HEK293 (cell line): Measurements from ENCODE around the gene NR1H2.
A peak's percentile ranks its signal among the peaks of the same experiment; 100 is the strongest.

Experiments used
- EGR2 ChIP-seq: fragments of 450-650 bp; formaldehyde crosslinking; IDR thresholded peaks from 2 replicates; pipeline ENCODE4 v1.5.1; 2016; ENCODE audit warnings: low read depth, missing biosample characterization, missing genetic modification characterization
- KLF7 ChIP-seq: fragments of 450-650 bp; formaldehyde crosslinking; IDR thresholded peaks from 2 replicates; pipeline ENCODE4 v1.5.1; 2016; ENCODE audit warnings: missing biosample characterization, missing genetic modification characterization, borderline replicate concordance
- MZF1 ChIP-seq: fragments of 450-650 bp; formaldehyde crosslinking; IDR thresholded peaks from 2 replicates; pipeline ENCODE4 v1.5.1; 2017; ENCODE audit warnings: missing biosample characterization, missing genetic modification characterization, borderline replicate concordance
- ZBTB21 ChIP-seq: fragments of 450-650 bp; formaldehyde crosslinking; IDR thresholded peaks from 2 replicates; pipeline ENCODE4 v1.5.1; 2017; ENCODE audit warnings: missing biosample characterization, missing genetic modification characterization
- ZEB2 ChIP-seq: fragments of 450-650 bp; formaldehyde crosslinking; IDR thresholded peaks from 2 replicates; pipeline ENCODE4 v1.5.1; 2016; ENCODE audit warnings: missing biosample characterization, missing genetic modification characterization
- ZFP3 ChIP-seq: fragments of 450-650 bp; formaldehyde crosslinking; IDR thresholded peaks from 2 replicates; pipeline ENCODE4 v1.5.1; 2016; ENCODE audit warnings: low read depth, missing biosample characterization, missing genetic modification characterization
- ZFP37 ChIP-seq: fragments of 450-650 bp; formaldehyde crosslinking; IDR thresholded peaks from 2 replicates; pipeline ENCODE4 v1.5.1; 2016; ENCODE audit warnings: missing biosample characterization, missing genetic modification characterization
- ZNF202 ChIP-seq: fragments of 450-650 bp; formaldehyde crosslinking; IDR thresholded peaks from 2 replicates; pipeline ENCODE4 v1.5.1; 2016; ENCODE audit warnings: missing biosample characterization, missing genetic modification characterization, borderline replicate concordance
- ZNF211 ChIP-seq: fragments of 450-650 bp; formaldehyde crosslinking; IDR thresholded peaks from 2 replicates; pipeline ENCODE4 v1.5.1; 2016; ENCODE audit warnings: low read depth, missing biosample characterization, missing genetic modification characterization
- ZNF221 ChIP-seq: fragments of 450-650 bp; formaldehyde crosslinking; IDR thresholded peaks from 2 replicates; pipeline ENCODE4 v1.5.1; 2017; ENCODE audit warnings: missing biosample characterization, missing genetic modification characterization, borderline replicate concordance
- ZNF223 ChIP-seq: fragments of 450-650 bp; formaldehyde crosslinking; IDR thresholded peaks from 2 replicates; pipeline ENCODE4 v1.5.1; 2016; ENCODE audit warnings: missing biosample characterization, missing genetic modification characterization
- ZNF266 ChIP-seq: fragments of 450-650 bp; formaldehyde crosslinking; IDR thresholded peaks from 2 replicates; pipeline ENCODE4 v1.5.1; 2016; ENCODE audit warnings: missing biosample characterization, missing genetic modification characterization, low read depth
- ZNF335 ChIP-seq: fragments of 450-650 bp; formaldehyde crosslinking; conservative IDR thresholded peaks from 2 replicates; pipeline ENCODE4 v1.5.1; 2016; ENCODE audit warnings: missing biosample characterization, missing genetic modification characterization
- ZNF350 ChIP-seq: fragments of 450-650 bp; formaldehyde crosslinking; IDR thresholded peaks from 2 replicates; pipeline ENCODE4 v1.5.0; 2017; ENCODE audit warnings: missing biosample characterization, mild to moderate bottlenecking, missing genetic modification characterization
- ZNF391 ChIP-seq: fragments of 450-650 bp; formaldehyde crosslinking; IDR thresholded peaks from 2 replicates; pipeline ENCODE4 v1.5.1; 2016; ENCODE audit warnings: low read depth, missing biosample characterization, missing genetic modification characterization, borderline replicate concordance
- ZNF473 ChIP-seq: fragments of 450-650 bp; formaldehyde crosslinking; IDR thresholded peaks from 2 replicates; pipeline ENCODE4 v1.5.1; 2017; ENCODE audit warnings: missing biosample characterization, missing genetic modification characterization
- ZNF624 ChIP-seq: fragments of 450-650 bp; formaldehyde crosslinking; IDR thresholded peaks from 2 replicates; pipeline ENCODE4 v1.5.1; 2017; ENCODE audit warnings: missing biosample characterization, missing genetic modification characterization
- ZNF658 ChIP-seq: fragments of 450-650 bp; formaldehyde crosslinking; IDR thresholded peaks from 2 replicates; pipeline ENCODE4; 2016; ENCODE audit warnings: missing biosample characterization, missing genetic modification characterization
- ZNF707 ChIP-seq: fragments of 450-650 bp; formaldehyde crosslinking; IDR thresholded peaks from 2 replicates; pipeline ENCODE4 v1.5.1; 2016; ENCODE audit warnings: missing biosample characterization, missing genetic modification characterization
- ZNF768 ChIP-seq: fragments of 450-650 bp; formaldehyde crosslinking; IDR thresholded peaks from 2 replicates; pipeline ENCODE4 v1.5.1; 2018; ENCODE audit warnings: missing biosample characterization, mild to moderate bottlenecking, missing genetic modification characterization
- ZNF776 ChIP-seq: fragments of 450-650 bp; formaldehyde crosslinking; IDR thresholded peaks from 2 replicates; pipeline ENCODE4 v1.5.0; 2017; ENCODE audit warnings: missing biosample characterization, missing genetic modification characterization, borderline replicate concordance
- ZNF777 ChIP-seq: fragments of 450-650 bp; formaldehyde crosslinking; IDR thresholded peaks from 2 replicates; pipeline ENCODE4 v1.5.1; 2017; ENCODE audit warnings: missing biosample characterization, missing genetic modification characterization, borderline replicate concordance
- ZNF785 ChIP-seq: fragments of 450-650 bp; formaldehyde crosslinking; IDR thresholded peaks from 2 replicates; pipeline ENCODE4 v1.5.1; 2016; ENCODE audit warnings: missing biosample characterization, missing genetic modification characterization
- TF ChIP-seq, protein P1 (sequence below): IDR thresholded peaks from 2 replicates; pipeline ENCODE4 v1.6.1; 2011; ENCODE audit warnings: mild to moderate bottlenecking, low read depth, low read length, borderline replicate concordance
- TF ChIP-seq, protein P2 (sequence below): fragments of 450-650 bp; formaldehyde crosslinking; IDR thresholded peaks from 2 replicates; pipeline ENCODE4 v1.5.1; 2016; ENCODE audit warnings: missing biosample characterization, missing genetic modification characterization
- TF ChIP-seq, protein P3 (sequence below): fragments of 450-650 bp; formaldehyde crosslinking; IDR thresholded peaks from 2 replicates; pipeline ENCODE4 v1.5.1; 2017; ENCODE audit warnings: missing biosample characterization, missing genetic modification characterization
- TF ChIP-seq, protein P4 (sequence below): fragments of 450-650 bp; formaldehyde crosslinking; optimal IDR thresholded peaks from 2 replicates; pipeline ENCODE3; 2016; ENCODE audit warnings: missing biosample characterization, mild to moderate bottlenecking, missing genetic modification characterization
- TF ChIP-seq, protein P5 (sequence below): fragments of 450-650 bp; formaldehyde crosslinking; IDR thresholded peaks from 2 replicates; pipeline ENCODE4 v1.5.1; 2016; ENCODE audit warnings: missing biosample characterization, missing genetic modification characterization
- TF ChIP-seq, protein P6 (sequence below): sonication (generic); formaldehyde crosslinking; IDR thresholded peaks from 2 replicates; pipeline ENCODE4 v1.8.1; 2022; ENCODE audit warnings: mild to moderate bottlenecking, moderate library complexity, missing genetic modification reagents

The NR1H2 gene

DNA sequence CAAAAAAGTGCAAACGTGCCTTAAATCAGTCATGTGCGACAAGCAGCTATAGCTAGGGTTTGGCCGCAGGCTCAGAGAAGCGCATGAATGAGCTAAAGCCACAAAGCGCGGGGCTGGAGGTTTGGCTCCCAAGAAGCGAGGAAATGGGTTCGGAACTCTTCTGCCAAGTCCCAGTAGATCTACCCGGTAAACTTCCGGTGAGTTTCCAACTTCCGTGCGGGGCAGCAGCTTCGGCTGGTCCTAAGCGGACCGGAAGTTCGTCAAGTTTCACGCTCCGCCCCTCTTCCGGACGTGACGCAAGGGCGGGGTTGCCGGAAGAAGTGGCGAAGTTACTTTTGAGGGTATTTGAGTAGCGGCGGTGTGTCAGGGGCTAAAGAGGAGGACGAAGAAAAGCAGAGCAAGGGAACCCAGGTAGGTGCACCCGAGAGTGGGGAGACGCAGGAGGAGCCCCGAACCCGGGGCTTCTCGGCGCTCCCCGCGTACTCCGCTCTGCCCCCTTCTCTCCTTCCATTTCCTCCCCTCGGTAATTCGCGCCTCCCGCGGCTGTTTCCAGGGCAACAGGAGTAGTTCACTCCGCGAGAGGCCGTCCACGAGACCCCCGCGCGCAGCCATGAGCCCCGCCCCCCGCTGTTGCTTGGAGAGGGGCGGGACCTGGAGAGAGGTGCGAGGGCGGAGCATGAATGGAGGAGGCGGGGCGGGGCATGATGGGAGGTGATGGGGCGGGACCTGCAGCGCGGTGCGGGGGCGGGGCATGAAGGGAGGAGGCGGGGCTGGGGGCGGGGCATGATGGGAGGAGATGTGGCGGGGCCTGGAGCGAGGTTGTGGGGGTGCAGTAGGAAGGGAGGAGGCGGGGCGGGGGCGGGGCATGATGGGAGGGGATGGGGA, at the start of gene NR1H2 (continued):
- TF ChIP-seq, protein P1, sequence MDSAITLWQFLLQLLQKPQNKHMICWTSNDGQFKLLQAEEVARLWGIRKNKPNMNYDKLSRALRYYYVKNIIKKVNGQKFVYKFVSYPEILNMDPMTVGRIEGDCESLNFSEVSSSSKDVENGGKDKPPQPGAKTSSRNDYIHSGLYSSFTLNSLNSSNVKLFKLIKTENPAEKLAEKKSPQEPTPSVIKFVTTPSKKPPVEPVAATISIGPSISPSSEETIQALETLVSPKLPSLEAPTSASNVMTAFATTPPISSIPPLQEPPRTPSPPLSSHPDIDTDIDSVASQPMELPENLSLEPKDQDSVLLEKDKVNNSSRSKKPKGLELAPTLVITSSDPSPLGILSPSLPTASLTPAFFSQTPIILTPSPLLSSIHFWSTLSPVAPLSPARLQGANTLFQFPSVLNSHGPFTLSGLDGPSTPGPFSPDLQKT: peak; percentile 88
- TF ChIP-seq ZNF223 (tag by site-specific recombination) (no peak), ZNF707 (tag by site-specific recombination) (no peak), ZNF473 (no peak), ZNF776 (no peak), ZNF391 (tag by site-specific recombination) (0 out of 2 replicates have a peak, but pooled peaks have one; percentile 62), ZEB2 (peak; percentile 63; the same call in 1 of the 2 replicates), ZNF266 (tag by site-specific recombination) (no peak), ZNF350 (no peak), ZFP37 (tag by site-specific recombination) (peak; percentile 94), ZNF777 (tag by site-specific recombination) (no peak), ZNF624 (tag by site-specific recombination) (no peak), ZNF221 (tag by site-specific recombination) (no peak), ZFP3 (no peak), ZNF202 (no peak), ZBTB21 (peak; percentile 99), ZNF335 (tag by site-specific recombination) (peak; percentile 89), ZNF658 (tag by site-specific recombination) (no peak), MZF1 (tag by site-specific recombination) (no peak), ZNF768 (tag by site-specific recombination) (peak; percentile 98), KLF7 (tag by site-specific recombination) (0 out of 2 replicates have a peak, but pooled peaks have one; percentile 42), ZNF211 (no peak), EGR2 (tag by site-specific recombination) (no peak), ZNF785 (peak; percentile 75)
- TF ChIP-seq, protein P2, sequence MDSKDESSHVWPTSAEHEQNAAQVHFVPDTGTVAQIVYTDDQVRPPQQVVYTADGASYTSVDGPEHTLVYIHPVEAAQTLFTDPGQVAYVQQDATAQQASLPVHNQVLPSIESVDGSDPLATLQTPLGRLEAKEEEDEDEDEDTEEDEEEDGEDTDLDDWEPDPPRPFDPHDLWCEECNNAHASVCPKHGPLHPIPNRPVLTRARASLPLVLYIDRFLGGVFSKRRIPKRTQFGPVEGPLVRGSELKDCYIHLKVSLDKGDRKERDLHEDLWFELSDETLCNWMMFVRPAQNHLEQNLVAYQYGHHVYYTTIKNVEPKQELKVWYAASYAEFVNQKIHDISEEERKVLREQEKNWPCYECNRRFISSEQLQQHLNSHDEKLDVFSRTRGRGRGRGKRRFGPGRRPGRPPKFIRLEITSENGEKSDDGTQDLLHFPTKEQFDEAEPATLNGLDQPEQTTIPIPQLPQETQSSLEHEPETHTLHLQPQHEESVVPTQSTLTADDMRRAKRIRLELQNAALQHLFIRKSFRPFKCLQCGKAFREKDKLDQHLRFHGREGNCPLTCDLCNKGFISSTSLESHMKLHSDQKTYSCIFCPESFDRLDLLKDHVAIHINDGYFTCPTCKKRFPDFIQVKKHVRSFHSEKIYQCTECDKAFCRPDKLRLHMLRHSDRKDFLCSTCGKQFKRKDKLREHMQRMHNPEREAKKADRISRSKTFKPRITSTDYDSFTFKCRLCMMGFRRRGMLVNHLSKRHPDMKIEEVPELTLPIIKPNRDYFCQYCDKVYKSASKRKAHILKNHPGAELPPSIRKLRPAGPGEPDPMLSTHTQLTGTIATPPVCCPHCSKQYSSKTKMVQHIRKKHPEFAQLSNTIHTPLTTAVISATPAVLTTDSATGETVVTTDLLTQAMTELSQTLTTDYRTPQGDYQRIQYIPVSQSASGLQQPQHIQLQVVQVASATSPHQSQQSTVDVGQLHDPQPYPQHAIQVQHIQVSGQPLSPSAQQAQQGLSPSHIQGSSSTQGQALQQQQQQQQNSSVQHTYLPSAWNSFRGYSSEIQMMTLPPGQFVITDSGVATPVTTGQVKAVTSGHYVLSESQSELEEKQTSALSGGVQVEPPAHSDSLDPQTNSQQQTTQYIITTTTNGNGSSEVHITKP (tag by site-specific recombination): peak; percentile 98
- TF ChIP-seq, protein P3, sequence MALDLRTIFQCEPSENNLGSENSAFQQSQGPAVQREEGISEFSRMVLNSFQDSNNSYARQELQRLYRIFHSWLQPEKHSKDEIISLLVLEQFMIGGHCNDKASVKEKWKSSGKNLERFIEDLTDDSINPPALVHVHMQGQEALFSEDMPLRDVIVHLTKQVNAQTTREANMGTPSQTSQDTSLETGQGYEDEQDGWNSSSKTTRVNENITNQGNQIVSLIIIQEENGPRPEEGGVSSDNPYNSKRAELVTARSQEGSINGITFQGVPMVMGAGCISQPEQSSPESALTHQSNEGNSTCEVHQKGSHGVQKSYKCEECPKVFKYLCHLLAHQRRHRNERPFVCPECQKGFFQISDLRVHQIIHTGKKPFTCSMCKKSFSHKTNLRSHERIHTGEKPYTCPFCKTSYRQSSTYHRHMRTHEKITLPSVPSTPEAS (tag by site-specific recombination): peak; percentile 46; the same call in 1 of the 2 replicates
- TF ChIP-seq, protein P4, sequence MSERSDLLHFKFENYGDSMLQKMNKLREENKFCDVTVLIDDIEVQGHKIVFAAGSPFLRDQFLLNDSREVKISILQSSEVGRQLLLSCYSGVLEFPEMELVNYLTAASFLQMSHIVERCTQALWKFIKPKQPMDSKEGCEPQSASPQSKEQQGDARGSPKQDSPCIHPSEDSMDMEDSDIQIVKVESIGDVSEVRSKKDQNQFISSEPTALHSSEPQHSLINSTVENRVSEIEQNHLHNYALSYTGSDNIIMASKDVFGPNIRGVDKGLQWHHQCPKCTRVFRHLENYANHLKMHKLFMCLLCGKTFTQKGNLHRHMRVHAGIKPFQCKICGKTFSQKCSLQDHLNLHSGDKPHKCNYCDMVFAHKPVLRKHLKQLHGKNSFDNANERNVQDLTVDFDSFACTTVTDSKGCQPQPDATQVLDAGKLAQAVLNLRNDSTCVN: peak; percentile 55
- TF ChIP-seq, protein P5, sequence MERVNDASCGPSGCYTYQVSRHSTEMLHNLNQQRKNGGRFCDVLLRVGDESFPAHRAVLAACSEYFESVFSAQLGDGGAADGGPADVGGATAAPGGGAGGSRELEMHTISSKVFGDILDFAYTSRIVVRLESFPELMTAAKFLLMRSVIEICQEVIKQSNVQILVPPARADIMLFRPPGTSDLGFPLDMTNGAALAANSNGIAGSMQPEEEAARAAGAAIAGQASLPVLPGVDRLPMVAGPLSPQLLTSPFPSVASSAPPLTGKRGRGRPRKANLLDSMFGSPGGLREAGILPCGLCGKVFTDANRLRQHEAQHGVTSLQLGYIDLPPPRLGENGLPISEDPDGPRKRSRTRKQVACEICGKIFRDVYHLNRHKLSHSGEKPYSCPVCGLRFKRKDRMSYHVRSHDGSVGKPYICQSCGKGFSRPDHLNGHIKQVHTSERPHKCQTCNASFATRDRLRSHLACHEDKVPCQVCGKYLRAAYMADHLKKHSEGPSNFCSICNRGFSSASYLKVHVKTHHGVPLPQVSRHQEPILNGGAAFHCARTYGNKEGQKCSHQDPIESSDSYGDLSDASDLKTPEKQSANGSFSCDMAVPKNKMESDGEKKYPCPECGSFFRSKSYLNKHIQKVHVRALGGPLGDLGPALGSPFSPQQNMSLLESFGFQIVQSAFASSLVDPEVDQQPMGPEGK (tag by site-specific recombination): peak; percentile 78
- TF ChIP-seq, protein P6, sequence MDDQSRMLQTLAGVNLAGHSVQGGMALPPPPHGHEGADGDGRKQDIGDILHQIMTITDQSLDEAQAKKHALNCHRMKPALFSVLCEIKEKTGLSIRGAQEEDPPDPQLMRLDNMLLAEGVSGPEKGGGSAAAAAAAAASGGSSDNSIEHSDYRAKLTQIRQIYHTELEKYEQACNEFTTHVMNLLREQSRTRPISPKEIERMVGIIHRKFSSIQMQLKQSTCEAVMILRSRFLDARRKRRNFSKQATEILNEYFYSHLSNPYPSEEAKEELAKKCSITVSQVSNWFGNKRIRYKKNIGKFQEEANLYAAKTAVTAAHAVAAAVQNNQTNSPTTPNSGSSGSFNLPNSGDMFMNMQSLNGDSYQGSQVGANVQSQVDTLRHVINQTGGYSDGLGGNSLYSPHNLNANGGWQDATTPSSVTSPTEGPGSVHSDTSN (CRISPR knock-in tag): no peak
